K562 (cell line): Measurements from ENCODE around the gene RFT1.

Experiments used
- CTCF ChIP-seq, 3 experiments: IDR thresholded peaks in 2 of 3; conservative IDR thresholded peaks in 1 of 3; 2 replicates each; pipeline ENCODE4 v1.5.1; 2011 to 2012; ENCODE audit warnings: low read length in 3 of 3, mild to moderate bottlenecking in 3 of 3, control low read depth in 2 of 3, improper control_type of control experiment in 1 of 3, inconsistent platforms in 1 of 3, low read depth in 1 of 3, mixed read lengths in 1 of 3, moderate library complexity in 1 of 3; ENCODE audit not compliant: insufficient read depth in 2 of 3
- HDAC2 ChIP-seq: fragments of 450-650 bp; IDR thresholded peaks from 2 replicates; pipeline ENCODE4 v1.6.1; 2016; ENCODE audit warnings: mild to moderate bottlenecking
- MAX ChIP-seq: sonication (generic); formaldehyde crosslinking; IDR thresholded peaks from 2 replicates; pipeline ENCODE4 v1.9.0; 2022; ENCODE audit warnings: mild to moderate bottlenecking, missing genetic modification reagents
- NCOA1 ChIP-seq: fragments of 450-650 bp; IDR thresholded peaks from 2 replicates; pipeline ENCODE4 v1.6.1; 2016; ENCODE audit warnings: low read depth
- POLR2AphosphoS5 ChIP-seq: IDR thresholded peaks from 2 replicates; pipeline ENCODE4 v1.6.1; 2011; ENCODE audit warnings: mild to moderate bottlenecking, low read depth, low read length, moderate library complexity; ENCODE audit not compliant: control insufficient read depth, insufficient read depth
- TCF7 ChIP-seq: sonication (generic); IDR thresholded peaks from 2 replicates; pipeline ENCODE4 v1.6.1; 2016; ENCODE audit warnings: antibody characterized with exemption, borderline replicate concordance
- YY1 ChIP-seq, 3 experiments: IDR thresholded peaks; 2 replicates each; pipeline ENCODE4 v1.6.1; 2011; ENCODE audit warnings: low read length in 2 of 3, mild to moderate bottlenecking in 2 of 3, moderate library complexity in 2 of 3, borderline replicate concordance in 1 of 3, control low read depth in 1 of 3, low read depth in 1 of 3; ENCODE audit not compliant: insufficient read depth in 3 of 3, insufficient replicate concordance in 2 of 3, control insufficient read depth in 1 of 3, insufficient read length in 1 of 3; ENCODE audit errors: extremely low read depth in 1 of 3
- ZBTB17 ChIP-seq: fragments of 450-650 bp; formaldehyde crosslinking; IDR thresholded peaks from 2 replicates; pipeline ENCODE4 v1.4.0; 2020; ENCODE audit warnings: mild to moderate bottlenecking

GRCh38 chr3:53154881-53155285 lies 24.6 kb upstream of the RFT1 start:
- no peak for TF ChIP-seq HDAC2
- no peak for TF ChIP-seq TCF7
- no peak for TF ChIP-seq CTCF (IDR thresholded peaks at IDR 0.05 in 2 of 3, conservative IDR thresholded peaks at IDR 0.05 in 1 of 3; ENCODE audit: insufficient read depth in 2 of 3, low read depth in 1 of 3, low read length in 3 of 3)
- no peak for TF ChIP-seq POLR2AphosphoS5
- TF ChIP-seq YY1 (IDR thresholded peaks at IDR 0.05; ENCODE audit: borderline replicate concordance in 1 of 3, control insufficient read depth in 1 of 3, extremely low read depth in 1 of 3, insufficient read depth in 3 of 3, insufficient read length in 1 of 3, insufficient replicate concordance in 2 of 3, low read depth in 1 of 3, low read length in 2 of 3): no peak
- TF ChIP-seq ZBTB17 (CRISPR knock-in tag): no peak
- no peak for TF ChIP-seq MAX (CRISPR knock-in tag)
- no peak for TF ChIP-seq NCOA1
